Mesendoderm (in vitro differentiated cells): ENCODE measurements around the gene POM121C.
"Not testable (repeated sequence)": the region's sequence is repeated elsewhere in the genome, so short reads cannot be mapped to it uniquely, and the experiment has no call there.

ENCODE experiments used
- DNase-seq: peaks from one replicate; pipeline ENCODE4 v3.0.0; 2013
- H2AK5ac ChIP-seq: 2 replicates; pipeline ENCODE4 v1.6.1; 2013; ENCODE audit warnings: low read length, inconsistent platforms
- H2BK120ac ChIP-seq: 2 replicates; pipeline ENCODE4 v1.6.1; 2013; ENCODE audit warnings: low read depth, mild to moderate bottlenecking, low read length, moderate library complexity, mixed read lengths
- H2BK15ac ChIP-seq: replicated peaks from 2 replicates; pipeline ENCODE4 v1.6.1; 2013; ENCODE audit warnings: low read depth, mild to moderate bottlenecking, moderate library complexity
- H2BK5ac ChIP-seq: 2 replicates; pipeline ENCODE4 v1.6.1; 2013; ENCODE audit warnings: low read length, inconsistent platforms
- H3K18ac ChIP-seq: 2 replicates; pipeline ENCODE4 v1.6.1; 2013; ENCODE audit warnings: mild to moderate bottlenecking, low read length, mixed read lengths
- H3K23ac ChIP-seq: one replicate; pipeline ENCODE4 v1.6.1; 2013; ENCODE audit warnings: low read length
- H3K27ac ChIP-seq: 2 replicates; pipeline ENCODE4 v1.5.1; 2013; ENCODE audit warnings: low read depth, mild to moderate bottlenecking, inconsistent platforms, low read length, moderate library complexity
- H3K27me3 ChIP-seq: 2 replicates; pipeline ENCODE4 v1.6.1; 2013; ENCODE audit warnings: low read length, control low read depth, mild to moderate bottlenecking, inconsistent platforms; ENCODE audit not compliant: insufficient read depth, poor library complexity
- H3K36me3 ChIP-seq: 2 replicates; pipeline ENCODE4 v1.6.1; 2013; ENCODE audit warnings: low read length, inconsistent platforms; ENCODE audit not compliant: control insufficient read depth, insufficient read depth
- H3K4ac ChIP-seq: one replicate; pipeline ENCODE4 v1.6.1; 2013; ENCODE audit warnings: low read depth, mild to moderate bottlenecking, low read length, moderate library complexity
- H3K4me1 ChIP-seq: 2 replicates; pipeline ENCODE4 v1.6.1; 2013; ENCODE audit warnings: low read depth, low read length, inconsistent platforms; ENCODE audit not compliant: control insufficient read depth
- H3K4me2 ChIP-seq: 2 replicates; pipeline ENCODE4 v1.6.1; 2013; ENCODE audit warnings: low read length
- H3K4me3 ChIP-seq: 2 replicates; pipeline ENCODE4 v1.5.1; 2013; ENCODE audit warnings: mild to moderate bottlenecking, low read length
- H3K56ac ChIP-seq: one replicate; pipeline ENCODE4 v1.6.1; 2013; ENCODE audit warnings: low read length
- H3K79me1 ChIP-seq: 2 replicates; pipeline ENCODE4 v1.6.1; 2013; ENCODE audit warnings: low read length, inconsistent platforms
- H3K79me2 ChIP-seq: 2 replicates; pipeline ENCODE4 v1.6.1; 2013; ENCODE audit warnings: mild to moderate bottlenecking, low read length; ENCODE audit not compliant: control insufficient read depth, insufficient read depth
- H3K9ac ChIP-seq: 2 replicates; pipeline ENCODE4 v1.6.1; 2013; ENCODE audit warnings: low read length, inconsistent platforms
- H4K5ac ChIP-seq: one replicate; pipeline ENCODE4 v1.6.1; 2013; ENCODE audit warnings: low read length
- H4K8ac ChIP-seq: one replicate; pipeline ENCODE4 v1.6.1; 2013; ENCODE audit warnings: low read depth, mild to moderate bottlenecking, control low read depth, low read length, moderate library complexity
- WGBS: extraction: QIAGEN DNeasy Blood & Tissue Kit; methylation state at CpG from one replicate; pipeline ENCODE4 v1.1.7; 2013; ENCODE audit warnings: low lambda C conversion rate, missing lambda C conversion rate; ENCODE audit not compliant: insufficient coverage; ENCODE audit errors: extremely low coverage; 5-methylcytosine and 5-hydroxymethylcytosine counted together

POM121C gene

GRCh38 chr7:75527224-75527722 is 41.2 kb upstream of the POM121C start:
- H3K27me3 ChIP-seq, H3K27ac ChIP-seq: not testable (repeated sequence)

GRCh38 chr7:75521727-75522126 is 35.6 kb upstream of the POM121C start:
- H3K9ac ChIP-seq, H3K27me3 ChIP-seq, H2BK5ac ChIP-seq, H3K36me3 ChIP-seq, H3K18ac ChIP-seq, H4K5ac ChIP-seq, H3K4me1 ChIP-seq, H3K4me3 ChIP-seq, H3K23ac ChIP-seq, DNase-seq, H3K56ac ChIP-seq, H3K27ac ChIP-seq, H2BK15ac ChIP-seq, H3K4ac ChIP-seq, H4K8ac ChIP-seq, H3K79me1 ChIP-seq, H3K4me2 ChIP-seq, H2BK120ac ChIP-seq, H3K79me2 ChIP-seq, H2AK5ac ChIP-seq: not testable (repeated sequence)

More at GRCh38 chr7:75527224-75527722, 41.2 kb upstream of the POM121C start:
- H3K23ac ChIP-seq, H3K18ac ChIP-seq, H4K8ac ChIP-seq, H2AK5ac ChIP-seq, H2BK5ac ChIP-seq, H2BK15ac ChIP-seq, H3K79me1 ChIP-seq, H3K4me1 ChIP-seq, H3K36me3 ChIP-seq, H3K4ac ChIP-seq, H4K5ac ChIP-seq, H2BK120ac ChIP-seq: not testable (repeated sequence)
- DNase-seq, result peak; percentile 24
- WGBS, result no CpG with 5 or more reads among the region's 37 CpGs
- Histone ChIP-seq H3K56ac (peak overlapping the region; percentile 98), H3K4me2 (peak overlapping the region; percentile 78), H3K9ac (peak overlapping the region; percentile 98), H3K79me2 (peaks cover 14% of the 10 kb centered on the region), H3K4me3 (peak overlapping the region; percentile 91)

GRCh38 chr7:75518842-75519241 is 32.7 kb upstream of the POM121C start:
- H3K79me1 ChIP-seq, H4K8ac ChIP-seq, H2BK5ac ChIP-seq, H3K56ac ChIP-seq, H3K79me2 ChIP-seq, H2BK15ac ChIP-seq, H3K9ac ChIP-seq, H3K4me3 ChIP-seq, H3K36me3 ChIP-seq, H4K5ac ChIP-seq, H3K4ac ChIP-seq, DNase-seq, H3K23ac ChIP-seq, H3K18ac ChIP-seq, H3K27me3 ChIP-seq, H2AK5ac ChIP-seq, H2BK120ac ChIP-seq, H3K4me2 ChIP-seq, H3K27ac ChIP-seq, H3K4me1 ChIP-seq: not testable (repeated sequence)
- 100% methylated on average over 2 of the region's 2 CpGs for WGBS

GRCh38 chr7:75509033-75509432 is 22.9 kb upstream of the POM121C start:
- not testable (repeated sequence) for H3K23ac ChIP-seq, H3K4me1 ChIP-seq, H3K79me2 ChIP-seq, H3K36me3 ChIP-seq, H4K5ac ChIP-seq, H3K18ac ChIP-seq, H3K56ac ChIP-seq, H3K4ac ChIP-seq, H2BK5ac ChIP-seq, H3K4me2 ChIP-seq, H4K8ac ChIP-seq, H3K79me1 ChIP-seq, H3K9ac ChIP-seq, H3K27me3 ChIP-seq, H2AK5ac ChIP-seq, DNase-seq, H3K4me3 ChIP-seq, H2BK120ac ChIP-seq, H2BK15ac ChIP-seq, H3K27ac ChIP-seq
- no CpG with 5 or more reads among the region's 4 CpGs for WGBS

DNA sequence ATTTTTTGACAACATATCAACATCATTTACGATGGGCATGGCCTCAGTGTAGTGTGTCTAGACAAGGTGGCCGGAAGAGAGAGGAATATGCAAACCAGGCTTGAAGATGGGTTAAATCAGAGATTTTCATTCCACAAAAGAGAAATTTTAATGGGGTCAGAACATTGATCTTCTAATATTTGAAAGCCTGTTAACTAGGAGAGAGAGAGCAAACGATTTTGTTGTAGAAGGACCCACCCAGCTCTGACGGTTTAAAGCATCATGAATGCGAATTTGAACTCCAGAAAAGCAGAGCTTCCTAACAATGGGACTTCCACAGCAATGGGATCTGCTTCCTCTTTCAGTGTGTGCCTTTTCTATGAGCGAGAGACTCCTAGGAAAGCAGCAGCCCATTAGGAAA is 5.9 kb upstream of the POM121C start, which contains the start of gene SPDYE5:
Gene SPDYE5, plus strand, starts transcription at position 301 of the 400 bp plus-strand sequence. CDS start 1,728 bp downstream, outside the sequence.
- H3K4ac ChIP-seq, H2AK5ac ChIP-seq, H3K23ac ChIP-seq, H4K5ac ChIP-seq, DNase-seq, H3K4me3 ChIP-seq, H2BK15ac ChIP-seq, H3K9ac ChIP-seq, H4K8ac ChIP-seq, H3K27me3 ChIP-seq, H3K79me2 ChIP-seq, H2BK5ac ChIP-seq, H3K36me3 ChIP-seq, H3K4me2 ChIP-seq, H3K27ac ChIP-seq, H3K18ac ChIP-seq, H3K56ac ChIP-seq, H2BK120ac ChIP-seq, H3K4me1 ChIP-seq, H3K79me1 ChIP-seq: not testable (repeated sequence)
- no CpG with 5 or more reads among the region's 6 CpGs for WGBS

- not testable (repeated sequence) for H3K23ac ChIP-seq, H3K27me3 ChIP-seq, H3K18ac ChIP-seq, H3K79me1 ChIP-seq, H3K27ac ChIP-seq, H4K5ac ChIP-seq, H3K4me1 ChIP-seq, H3K4ac ChIP-seq, H2BK5ac ChIP-seq, H4K8ac ChIP-seq, H2BK15ac ChIP-seq, H3K79me2 ChIP-seq, H2BK120ac ChIP-seq, H3K36me3 ChIP-seq, H2AK5ac ChIP-seq
- Histone ChIP-seq H3K4me2 (peak overlapping the region; percentile 27), H3K56ac (peak overlapping the region; percentile 40), H3K4me3 (peak overlapping the region; percentile 56), H3K9ac (peak overlapping the region; percentile 41)
- DNase-seq, result peak; percentile 13
- WGBS, result no CpG with 5 or more reads among the region's 32 CpGs
These were observed 632 bp downstream of the POM121C start for GRCh38 chr7:75485355-75485978.
